Uterus (tissue), 4 donors: ENCODE measurements around the gene RFX3. TPM values are rescaled to one million over a fixed set of nuclear protein-coding genes. Genes with fewer than 3 reads are reported as not detected.

ENCODE experiments used
- DNase-seq, 2 donors: peaks; one replicate each; pipeline ENCODE4 v3.0.0-alpha.2; 2019 to 2020
- H3K27ac ChIP-seq, 2 donors: fragments of 200-600 bp; sonication (generic); 1 replicate in 1 of 2; 2 replicates in 1 of 2; pipeline ENCODE4 v1.5.1; 2016 to 2018
- H3K27me3 ChIP-seq, 2 donors: fragments of 200-600 bp; sonication (generic); one replicate each; pipeline ENCODE4 v1.5.1; 2018 to 2019; ENCODE audit warnings: control low read depth in 1 of 2
- H3K36me3 ChIP-seq, 2 donors: fragments of 200-600 bp; sonication (generic); one replicate each; pipeline ENCODE4 v1.5.1; 2019; ENCODE audit warnings: control low read depth in 1 of 2
- H3K4me1 ChIP-seq, 2 donors: fragments of 200-600 bp; sonication (generic); one replicate each; pipeline ENCODE4 v1.5.1; 2018 to 2019; ENCODE audit warnings: control low read depth in 1 of 2
- H3K4me3 ChIP-seq, 2 donors: fragments of 200-600 bp; sonication (generic); 1 replicate in 1 of 2; 2 replicates in 1 of 2; pipeline ENCODE4 v1.5.1; 2018 to 2019; ENCODE audit warnings: mild to moderate bottlenecking in 1 of 2
- H3K9me3 ChIP-seq, 2 donors: fragments of 200-600 bp; sonication (generic); one replicate each; pipeline ENCODE4 v1.5.1; 2019; ENCODE audit warnings: control low read depth in 1 of 2
- CTCF ChIP-seq, 4 experiments: fragments of 200-600 bp in 2 of 4; fragments of 450-650 bp in 2 of 4; sonication (generic) in 2 of 4; IDR thresholded peaks; one replicate each; pipeline ENCODE4 v1.5.1; 2016 to 2019; ENCODE audit warnings: antibody characterized with exemption in 4 of 4, mild to moderate bottlenecking in 2 of 4, moderate library complexity in 1 of 4
- POLR2A ChIP-seq, 2 donors: fragments of 450-650 bp; IDR thresholded peaks; one replicate each; pipeline ENCODE4 v1.6.1; 2016; ENCODE audit warnings: antibody characterized with exemption in 2 of 2, mild to moderate bottlenecking in 1 of 2, moderate library complexity in 1 of 2
- intact Hi-C: fragments of 100-400 bp; cut with DNase I; formaldehyde crosslinking; loops from one replicate; pipeline ENCODE4 v1.15.1; 2023; ENCODE audit warnings: low total_unique reads
- total RNA-seq, 4 donors: library from RNA; depleted of rRNA in 3 of 4; stranded (reverse); fragments of >200 nt in 3 of 4; gene quantifications; one replicate each; pipeline versions ENCODE4 v1.1.0 to v1.2.4, GENCODE V29; 2014 to 2023
- donor health status: DM: yes; HTN: yes; CAD: no.

RFX3 gene
- total RNA-seq, 4 donors from 2014 or later, result 8.5 to 43.3 (median 21.9) TPM

GRCh38 chr9:3214741-3215140, 311.1 kb downstream of the RFX3 start:
- Histone ChIP-seq H3K4me3 (no peak overlapping the region), H3K9me3 (no peaks in the 10 kb centered on the region), H3K27me3 (no peaks in the 10 kb centered on the region), H3K4me1 (no peaks in the 10 kb centered on the region), H3K36me3 (no peaks in the 10 kb centered on the region), H3K27ac (no peak overlapping the region)
- intact Hi-C loops, result no loop called here
- TF ChIP-seq CTCF (IDR thresholded peaks at IDR 0.05) (no peak), POLR2A (IDR thresholded peaks at IDR 0.05) (no peak)
- DNase-seq, result no peak

- TF ChIP-seq POLR2A (IDR thresholded peaks at IDR 0.05), result no peak
- H3K4me3 ChIP-seq, result no peak overlapping the region
- H3K27ac ChIP-seq, result no peak overlapping the region
- intact Hi-C loops, result no loop called here
- no peaks in the 10 kb centered on the region for H3K9me3 ChIP-seq
- no peak for DNase-seq
- H3K36me3 ChIP-seq, result no peaks in the 10 kb centered on the region
- no peaks in the 10 kb centered on the region for H3K4me1 ChIP-seq
- H3K27me3 ChIP-seq, result no peaks in the 10 kb centered on the region
Measured at GRCh38 chr9:3205421-3206095, 320.2 kb downstream of the RFX3 start.

GRCh38 chr9:3200331-3200774, 325.4 kb downstream of the RFX3 start:
- H3K27me3 ChIP-seq, result no peaks in the 10 kb centered on the region
- intact Hi-C loops, result no loop called here
- no peaks in the 10 kb centered on the region for H3K4me1 ChIP-seq
- no peak overlapping the region for H3K27ac ChIP-seq
- no peak for TF ChIP-seq CTCF (IDR thresholded peaks at IDR 0.05)
- no peak for TF ChIP-seq POLR2A (IDR thresholded peaks at IDR 0.05)
- no peaks in the 10 kb centered on the region for H3K9me3 ChIP-seq
- no peak overlapping the region for H3K4me3 ChIP-seq
- no peaks in the 10 kb centered on the region for H3K36me3 ChIP-seq
- DNase-seq, result no peak

GRCh38 chr9:3193791-3194190, 332.0 kb downstream of the RFX3 start:
- no peak for DNase-seq
- no peaks in the 10 kb centered on the region for H3K9me3 ChIP-seq
- no peak overlapping the region for H3K4me3 ChIP-seq
- no peak overlapping the region for H3K27ac ChIP-seq
- intact Hi-C loops, result no loop called here
- no peaks in the 10 kb centered on the region for H3K27me3 ChIP-seq
- H3K4me1 ChIP-seq, result no peaks in the 10 kb centered on the region
- no peaks in the 10 kb centered on the region for H3K36me3 ChIP-seq
- TF ChIP-seq CTCF (IDR thresholded peaks at IDR 0.05) (no peak), POLR2A (IDR thresholded peaks at IDR 0.05) (no peak)

- Histone ChIP-seq H3K4me1 (no peaks in the 10 kb centered on the region), H3K27me3 (no peaks in the 10 kb centered on the region), H3K9me3 (no peaks in the 10 kb centered on the region), H3K36me3 (no peaks in the 10 kb centered on the region), H3K27ac (no peak overlapping the region), H3K4me3 (no peak overlapping the region)
- intact Hi-C loops, result no loop called here
- TF ChIP-seq POLR2A (IDR thresholded peaks at IDR 0.05) (no peak), CTCF (IDR thresholded peaks at IDR 0.05) (no peak)
- DNase-seq, result no peak
Measured at GRCh38 chr9:3191715-3192114, 334.1 kb downstream of the RFX3 start.
